G401 (cell line): ENCODE measurements around the gene SPEG. TPM values are rescaled to one million over a fixed set of nuclear protein-coding genes. Genes with fewer than 3 reads are reported as not detected.
A peak's percentile ranks its signal among the peaks of the same experiment; 100 is the strongest.

Experiments used
- DNase-seq: peaks from one replicate; pipeline ENCODE4 v3.0.0-alpha.2; 2015; ENCODE audit warnings: low spot score
- in situ Hi-C: cut with HindIII; loops from 2 replicates; pipeline ENCODE4 v1.10.0; 2016; ENCODE audit warnings: low sequenced_read_pairs, mixed read lengths
- total RNA-seq: library from RNA; depleted of rRNA; stranded (reverse); fragments of >200 nt; shearing (Covaris generic); gene quantifications from 2 replicates; pipeline ENCODE4 v1.2.3, GENCODE V29; 2014

Gene SPEG
- total RNA-seq, 1 experiment from 2014 or later, result 11.1 TPM

- DNase-seq, result no peak
- in situ Hi-C loops, result no loop called here
Measured at GRCh38 chr2:219420687-219421086, 14.0 kb upstream of the SPEG start.

GRCh38 chr2:219421323-219421722 lies 13.3 kb upstream of the SPEG start:
- DNase-seq, result no peak
- in situ Hi-C loops, result no loop called here

GRCh38 chr2:219422952-219423534 lies 11.6 kb upstream of the SPEG start:
- DNase-seq, result no peak
- in situ Hi-C loops, result no loop called here

- in situ Hi-C loops, result no loop called here
- no peak for DNase-seq
Measured at GRCh38 chr2:219423652-219424377, 10.8 kb upstream of the SPEG start.

- no peak for DNase-seq
- in situ Hi-C loops, result no loop called here
Measured at GRCh38 chr2:219425238-219426067, 9.2 kb upstream of the SPEG start.

- in situ Hi-C loops, result no loop called here
- no peak for DNase-seq
Measured at GRCh38 chr2:219426068-219426443, 8.6 kb upstream of the SPEG start.

GRCh38 chr2:219426534-219427136 lies 8.0 kb upstream of the SPEG start:
- DNase-seq, result no peak
- in situ Hi-C loops, result no loop called here

- DNase-seq, result no peak
- in situ Hi-C loops, result no loop called here
Measured at GRCh38 chr2:219428469-219428868, 6.2 kb upstream of the SPEG start.

GRCh38 chr2:219429958-219430606 lies 4.6 kb upstream of the SPEG start:
- in situ Hi-C loops, result no loop called here
- DNase-seq, result no peak

GRCh38 chr2:219430633-219431615 lies 3.7 kb upstream of the SPEG start:
- DNase-seq, result peak; percentile 61
- in situ Hi-C loops, result no loop called here

GRCh38 chr2:219433666-219434467 lies 776 bp upstream of the SPEG start:
- peak; percentile 37 for DNase-seq
- in situ Hi-C loops, result no loop called here

- in situ Hi-C loops, result no loop called here
- DNase-seq, result no peak
Measured at GRCh38 chr2:219434468-219434717, 250 bp upstream of the SPEG start.

- DNase-seq, result no peak
- in situ Hi-C loops, result no loop called here
Measured at GRCh38 chr2:219435701-219436100, 1.1 kb downstream of the SPEG start.

GRCh38 chr2:219436491-219436890 lies 1.8 kb downstream of the SPEG start:
- DNase-seq, result no peak
- in situ Hi-C loops, result no loop called here

- in situ Hi-C loops, result no loop called here
- no peak for DNase-seq
Measured at GRCh38 chr2:219437141-219437540, 2.5 kb downstream of the SPEG start.

- in situ Hi-C loops, result no loop called here
Measured at GRCh38 chr2:219437690-219438206, 3.1 kb downstream of the SPEG start.

GRCh38 chr2:219438453-219438852 lies 3.8 kb downstream of the SPEG start:
- in situ Hi-C loops, result no loop called here

More at GRCh38 chr2:219437690-219438206, 3.1 kb downstream of the SPEG start:
- no peak for DNase-seq

GRCh38 chr2:219439506-219439905 lies 4.9 kb downstream of the SPEG start:
- in situ Hi-C loops, result no loop called here

More at GRCh38 chr2:219438453-219438852, 3.8 kb downstream of the SPEG start:
- no peak for DNase-seq

More at GRCh38 chr2:219439506-219439905, 4.9 kb downstream of the SPEG start:
- no peak for DNase-seq
